Measurements from ENCODE around the gene KCND3. TPM values are rescaled to one million over a fixed set of nuclear protein-coding genes. Genes with fewer than 3 reads are reported as not detected.

The KCND3 gene
- total RNA-seq, 1 experiment from 2014 or later, result not detected

GRCh38 chr1:111906816-111907215 is 82.7 kb downstream of the KCND3 start:
- intact Hi-C loops (cut with micrococcal nuclease; ENCODE audit: unreplicated experiment), result no loop called here
- H3K27me3 ChIP-seq (ENCODE audit: insufficient read depth, low read depth), result peaks cover 98% of the 10 kb centered on the region
- H2AFZ ChIP-seq, result no peak overlapping the region
- H3K4me2 ChIP-seq, result no peak overlapping the region
- H3K4me1 ChIP-seq (replicated peaks; ENCODE audit: insufficient read depth), result no peaks in the 10 kb centered on the region
- no peaks in the 10 kb centered on the region for H3K79me2 ChIP-seq (ENCODE audit: low read depth)
- no peaks in the 10 kb centered on the region for H3K9me2 ChIP-seq (ENCODE audit: insufficient read depth)
- H3K27ac ChIP-seq, result no peak overlapping the region
- no peak for TF ChIP-seq EZH2 (IDR thresholded peaks at IDR 0.05; ENCODE audit: low read depth)
- TF ChIP-seq, protein P1, sequence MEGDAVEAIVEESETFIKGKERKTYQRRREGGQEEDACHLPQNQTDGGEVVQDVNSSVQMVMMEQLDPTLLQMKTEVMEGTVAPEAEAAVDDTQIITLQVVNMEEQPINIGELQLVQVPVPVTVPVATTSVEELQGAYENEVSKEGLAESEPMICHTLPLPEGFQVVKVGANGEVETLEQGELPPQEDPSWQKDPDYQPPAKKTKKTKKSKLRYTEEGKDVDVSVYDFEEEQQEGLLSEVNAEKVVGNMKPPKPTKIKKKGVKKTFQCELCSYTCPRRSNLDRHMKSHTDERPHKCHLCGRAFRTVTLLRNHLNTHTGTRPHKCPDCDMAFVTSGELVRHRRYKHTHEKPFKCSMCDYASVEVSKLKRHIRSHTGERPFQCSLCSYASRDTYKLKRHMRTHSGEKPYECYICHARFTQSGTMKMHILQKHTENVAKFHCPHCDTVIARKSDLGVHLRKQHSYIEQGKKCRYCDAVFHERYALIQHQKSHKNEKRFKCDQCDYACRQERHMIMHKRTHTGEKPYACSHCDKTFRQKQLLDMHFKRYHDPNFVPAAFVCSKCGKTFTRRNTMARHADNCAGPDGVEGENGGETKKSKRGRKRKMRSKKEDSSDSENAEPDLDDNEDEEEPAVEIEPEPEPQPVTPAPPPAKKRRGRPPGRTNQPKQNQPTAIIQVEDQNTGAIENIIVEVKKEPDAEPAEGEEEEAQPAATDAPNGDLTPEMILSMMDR (conservative IDR thresholded peaks at IDR 0.05), result no peak
- no TSS peak for BruUV-seq (replicated peaks)
- CTCF ChIA-PET, result no interaction called here
- POLR2A ChIA-PET (ENCODE audit: unreplicated experiment), result no interaction called here
- H3K36me3 ChIP-seq (ENCODE audit: low read depth), result no peaks in the 10 kb centered on the region
- no peaks in the 10 kb centered on the region for H3F3A ChIP-seq (ENCODE audit: insufficient read depth, low read depth)
- no peaks in the 10 kb centered on the region for H4K20me1 ChIP-seq (ENCODE audit: insufficient read depth)
- no peak overlapping the region for H3K4me3 ChIP-seq
- no peaks in the 10 kb centered on the region for H3K9me3 ChIP-seq (ENCODE audit: insufficient read depth, low read depth)
- DNase-seq, result no peak

DNA sequence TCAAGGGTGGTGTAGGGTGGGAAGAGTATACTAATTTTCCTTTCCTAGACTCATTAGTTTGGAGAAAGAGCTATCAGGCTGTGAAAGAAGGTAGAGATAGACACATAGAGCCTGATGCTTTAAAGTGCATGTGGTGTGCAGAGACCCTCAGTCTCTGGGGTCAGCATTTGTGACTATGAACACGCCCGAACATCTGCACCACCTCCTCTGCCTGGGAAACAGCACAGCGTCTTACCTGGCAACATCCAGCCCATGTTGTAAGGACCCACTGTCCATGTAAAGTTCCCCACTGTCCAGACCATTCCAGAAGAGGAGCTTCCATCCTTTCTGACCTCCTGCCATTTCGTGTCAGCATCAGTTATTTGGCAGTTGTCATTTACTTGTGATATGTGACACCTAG is 83.4 kb downstream of the KCND3 start:
- ChIA-PET CTCF (no interaction called here), POLR2A (ENCODE audit: unreplicated experiment) (interaction anchor here (0.6 kb wide), 1 partner anchor 109 kb away, joined by 4 read pairs; no protein-coding TSS in a partner anchor)
- intact Hi-C loops (cut with micrococcal nuclease; ENCODE audit: unreplicated experiment), result no loop called here
- H3K4me3 ChIP-seq, result no peak overlapping the region
- no peaks in the 10 kb centered on the region for H4K20me1 ChIP-seq (ENCODE audit: insufficient read depth)
- H3K36me3 ChIP-seq (ENCODE audit: low read depth), result no peaks in the 10 kb centered on the region
- no peak for DNase-seq
- peaks cover 98% of the 10 kb centered on the region for H3K27me3 ChIP-seq (ENCODE audit: insufficient read depth, low read depth)
- no peaks in the 10 kb centered on the region for H3K79me2 ChIP-seq (ENCODE audit: low read depth)
- no peaks in the 10 kb centered on the region for H3K9me3 ChIP-seq (ENCODE audit: insufficient read depth, low read depth)
- no peaks in the 10 kb centered on the region for H3F3A ChIP-seq (ENCODE audit: insufficient read depth, low read depth)
- no peak overlapping the region for H2AFZ ChIP-seq
- H3K27ac ChIP-seq, result no peak overlapping the region
- H3K9me2 ChIP-seq (ENCODE audit: insufficient read depth), result no peaks in the 10 kb centered on the region
- no peak for TF ChIP-seq EZH2 (IDR thresholded peaks at IDR 0.05; ENCODE audit: low read depth)
- TF ChIP-seq, protein P1 (conservative IDR thresholded peaks at IDR 0.05), result no peak
- H3K4me2 ChIP-seq, result no peak overlapping the region
- H3K4me1 ChIP-seq (replicated peaks; ENCODE audit: insufficient read depth), result no peaks in the 10 kb centered on the region
- BruUV-seq (replicated peaks), result no TSS peak

DNA sequence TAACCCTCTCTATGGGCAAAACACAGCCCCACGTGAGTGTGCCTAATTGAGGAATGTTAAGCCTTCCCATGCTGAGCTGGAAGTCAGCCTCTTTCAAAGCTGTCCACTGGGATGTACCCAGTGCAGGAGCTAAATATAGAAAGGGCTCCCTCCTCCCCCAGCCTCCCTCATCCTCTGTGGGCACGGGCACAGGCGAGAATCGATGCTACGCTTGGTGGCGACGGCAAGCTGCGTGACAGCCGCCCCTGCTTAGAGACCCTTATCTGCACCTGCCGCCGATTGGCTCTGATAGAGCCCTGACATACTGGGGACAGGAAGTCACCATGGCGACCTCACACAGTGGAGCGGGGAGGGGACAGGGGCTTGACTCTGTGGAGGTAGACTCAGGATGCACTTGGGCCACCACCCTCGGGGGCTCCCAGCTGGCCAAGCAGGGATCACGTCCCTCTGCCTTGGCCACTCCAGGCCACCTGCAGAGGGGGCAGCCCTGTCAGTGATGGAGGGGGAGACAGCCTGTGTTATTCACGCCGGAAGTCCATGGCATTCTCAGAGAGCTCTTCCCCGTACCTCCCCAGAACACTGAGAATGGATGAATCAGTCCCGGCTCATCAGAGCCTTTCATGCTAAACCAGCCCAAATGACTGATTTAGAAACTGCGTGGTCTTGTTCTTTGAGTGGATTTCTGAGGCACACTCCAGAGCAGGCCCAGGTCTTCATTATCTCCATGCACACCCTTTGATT is 84.8 kb downstream of the KCND3 start:
- no peak for DNase-seq
- Histone ChIP-seq H3K27me3 (ENCODE audit: insufficient read depth, low read depth) (peaks cover 98% of the 10 kb centered on the region), H3K36me3 (ENCODE audit: low read depth) (no peaks in the 10 kb centered on the region), H3K4me3 (no peak overlapping the region), H3K4me1 (replicated peaks; ENCODE audit: insufficient read depth) (no peaks in the 10 kb centered on the region), H3K9me3 (ENCODE audit: insufficient read depth, low read depth) (no peaks in the 10 kb centered on the region), H3K27ac (no peak overlapping the region), H2AFZ (no peak overlapping the region), H3F3A (ENCODE audit: insufficient read depth, low read depth) (no peaks in the 10 kb centered on the region), H3K9me2 (ENCODE audit: insufficient read depth) (no peaks in the 10 kb centered on the region), H3K4me2 (no peak overlapping the region), H3K79me2 (ENCODE audit: low read depth) (no peaks in the 10 kb centered on the region), H4K20me1 (ENCODE audit: insufficient read depth) (no peaks in the 10 kb centered on the region; the same call in 1 of the 2 replicates)
- BruUV-seq (replicated peaks), result no TSS peak
- ChIA-PET CTCF (no interaction called here), POLR2A (ENCODE audit: unreplicated experiment) (no interaction called here)
- intact Hi-C loops (cut with micrococcal nuclease; ENCODE audit: unreplicated experiment), result no loop called here
- TF ChIP-seq EZH2 (IDR thresholded peaks at IDR 0.05; ENCODE audit: low read depth), result no peak
- TF ChIP-seq, protein P1 (conservative IDR thresholded peaks at IDR 0.05), result no peak

Data from PC-9 (cell line).